Measurements from ENCODE around the gene PAX8. TPM values are rescaled to one million over a fixed set of nuclear protein-coding genes. Genes with fewer than 3 reads are reported as not detected.

Gene PAX8
- total RNA-seq, 4 donors from 2014 or later: 0.58 to 2.1 (median 1.1) TPM

- Histone ChIP-seq H3K9me3 (no peaks in the 10 kb centered on the region), H3K36me3 (no peaks in the 10 kb centered on the region), H3K27me3 (no peaks in the 10 kb centered on the region), H3K27ac (replicated peaks in 1 of 4) (no peak overlapping the region), H3K4me1 (no peaks in the 10 kb centered on the region), H3K4me3 (no peak overlapping the region)
- no peak for TF ChIP-seq EP300 (IDR thresholded peaks at IDR 0.05)
- no peak for TF ChIP-seq POLR2A (IDR thresholded peaks at IDR 0.05; ENCODE audit: low read depth)
- TF ChIP-seq POLR2AphosphoS5 (IDR thresholded peaks at IDR 0.05): no peak
- TF ChIP-seq CTCF (IDR thresholded peaks at IDR 0.05): no peak
- no peak for DNase-seq (ENCODE audit: extremely low spot score)
- intact Hi-C loops (cut with DNase I): no loop called here
- WGBS: 86% methylated on average over 4 of the region's 8 CpGs
Measured at GRCh38 chr2:113184531-113185230, 94.0 kb downstream of the PAX8 start.

GRCh38 chr2:113183703-113184102 lies 95.0 kb downstream of the PAX8 start:
- no peaks in the 10 kb centered on the region for H3K36me3 ChIP-seq
- intact Hi-C loops (cut with DNase I): no loop called here
- no peaks in the 10 kb centered on the region for H3K4me1 ChIP-seq
- no peak overlapping the region for H3K27ac ChIP-seq (replicated peaks in 1 of 4)
- H3K4me3 ChIP-seq: no peak overlapping the region
- H3K9me3 ChIP-seq: no peaks in the 10 kb centered on the region
- WGBS: 83% methylated on average over 2 of the region's 2 CpGs
- TF ChIP-seq POLR2A (IDR thresholded peaks at IDR 0.05; ENCODE audit: low read depth) (no peak), EP300 (IDR thresholded peaks at IDR 0.05) (no peak)
- no peaks in the 10 kb centered on the region for H3K27me3 ChIP-seq
- no peak for DNase-seq (ENCODE audit: extremely low spot score)

GRCh38 chr2:113183264-113183663 lies 95.5 kb downstream of the PAX8 start:
- Histone ChIP-seq H3K27me3 (no peaks in the 10 kb centered on the region), H3K4me1 (no peaks in the 10 kb centered on the region), H3K9me3 (no peaks in the 10 kb centered on the region), H3K27ac (replicated peaks in 1 of 4) (no peak overlapping the region), H3K4me3 (no peak overlapping the region), H3K36me3 (no peaks in the 10 kb centered on the region)
- no peak for DNase-seq (ENCODE audit: extremely low spot score)
- 91% methylated on average over 6 of the region's 8 CpGs for WGBS
- no peak for TF ChIP-seq CTCF (IDR thresholded peaks at IDR 0.05)
- TF ChIP-seq POLR2A (IDR thresholded peaks at IDR 0.05; ENCODE audit: low read depth): no peak
- no peak for TF ChIP-seq EP300 (IDR thresholded peaks at IDR 0.05)
- intact Hi-C loops (cut with DNase I): no loop called here

GRCh38 chr2:113182471-113183260 lies 96.1 kb downstream of the PAX8 start:
- H3K4me3 ChIP-seq: no peak overlapping the region
- no peak for DNase-seq (ENCODE audit: extremely low spot score)
- H3K9me3 ChIP-seq: no peaks in the 10 kb centered on the region
- whole genome bisulfite sequencing: 79% methylated on average over 5 of the region's 15 CpGs
- no peak overlapping the region for H3K27ac ChIP-seq (replicated peaks in 1 of 4)
- H3K4me1 ChIP-seq: no peaks in the 10 kb centered on the region
- H3K36me3 ChIP-seq: no peaks in the 10 kb centered on the region
- no peaks in the 10 kb centered on the region for H3K27me3 ChIP-seq
- intact Hi-C loops (cut with DNase I): no loop called here
- TF ChIP-seq CTCF (IDR thresholded peaks at IDR 0.05) (no peak), POLR2A (IDR thresholded peaks at IDR 0.05; ENCODE audit: low read depth) (no peak), POLR2AphosphoS5 (IDR thresholded peaks at IDR 0.05) (no peak), EP300 (IDR thresholded peaks at IDR 0.05) (no peak)

- 72% methylated on average over 8 of the region's 8 CpGs for WGBS
- no peak overlapping the region for H3K27ac ChIP-seq (replicated peaks in 1 of 4)
- no peaks in the 10 kb centered on the region for H3K36me3 ChIP-seq
- TF ChIP-seq CTCF (IDR thresholded peaks at IDR 0.05): no peak
- TF ChIP-seq POLR2A (IDR thresholded peaks at IDR 0.05; ENCODE audit: low read depth): no peak
- no peak for TF ChIP-seq POLR2AphosphoS5 (IDR thresholded peaks at IDR 0.05)
- TF ChIP-seq EP300 (IDR thresholded peaks at IDR 0.05): no peak
- no peaks in the 10 kb centered on the region for H3K4me1 ChIP-seq
- intact Hi-C loops (cut with DNase I): no loop called here
- no peaks in the 10 kb centered on the region for H3K27me3 ChIP-seq
- no peaks in the 10 kb centered on the region for H3K9me3 ChIP-seq
- no peak for DNase-seq (ENCODE audit: extremely low spot score)
- no peak overlapping the region for H3K4me3 ChIP-seq
Measured at GRCh38 chr2:113181258-113182051, 97.3 kb downstream of the PAX8 start.
